ENCODE data around the gene SESN2. TPM values are rescaled to one million over a fixed set of nuclear protein-coding genes. Genes with fewer than 3 reads are reported as not detected.
"Not testable (repeated sequence)": the region's sequence is repeated elsewhere in the genome, so short reads cannot be mapped to it uniquely, and the experiment has no call there.

Gene SESN2
- total RNA-seq, 4 donors from 2014 or later = 7.8 to 20.6 (median 9.3) TPM

- Histone ChIP-seq H3K36me3 (peaks cover 0 to 17% (median 6%) of the 10 kb centered on the region in 3 donors), H3K4me1 (peaks cover 12 to 50% (median 13%) of the 10 kb centered on the region in 3 donors), H3K27ac (peak overlapping the region in 3 of 4 donors; percentile 60 to 74 (median 68)), H3K4me3 (no peak overlapping the region), H3K9me3 (no peaks in the 10 kb centered on the region), H3K27me3 (no peaks in the 10 kb centered on the region)
- no peak for DNase-seq
- intact Hi-C loops (cut with DNase I) = no loop called here
- TF ChIP-seq POLR2A (IDR thresholded peaks at IDR 0.05) = no peak
- no peak for TF ChIP-seq CTCF (IDR thresholded peaks at IDR 0.05)
- WGBS, 2 donors = 61 to 66% methylated on average over 3 of the region's 3 CpGs
Observed at GRCh38 chr1:28326984-28327383, 67.7 kb downstream of the SESN2 start.

- H3K4me3 ChIP-seq; H3K9me3 ChIP-seq; intact Hi-C loops (cut with DNase I); H3K27me3 ChIP-seq; DNase-seq: not testable (repeated sequence)
- 78 to 89% methylated on average over 11 of the region's 11 CpGs for WGBS, 2 donors
- peaks cover 12 to 46% (median 13%) of the 10 kb centered on the region in 3 donors for H3K4me1 ChIP-seq
- peaks cover 0 to 21% (median 10%) of the 10 kb centered on the region in 3 donors for H3K36me3 ChIP-seq
- H3K27ac ChIP-seq = peak overlapping the region in 3 of 4 donors; percentile 60 to 74 (median 68)
Observed at GRCh38 chr1:28327431-28327830, 68.1 kb downstream of the SESN2 start.

- Histone ChIP-seq H3K36me3 (peaks cover 0 to 29% (median 10%) of the 10 kb centered on the region in 3 donors), H3K4me1 (peaks cover 12 to 41% (median 13%) of the 10 kb centered on the region in 3 donors), H3K9me3 (no peaks in the 10 kb centered on the region), H3K27me3 (no peaks in the 10 kb centered on the region), H3K4me3 (peak overlapping the region; percentile 57 to 68 (median 63)), H3K27ac (peak overlapping the region; percentile 85 to 92 (median 86))
- intact Hi-C loops (cut with DNase I) = no loop called here
- no peak for TF ChIP-seq POLR2A (IDR thresholded peaks at IDR 0.05)
- no peak for TF ChIP-seq CTCF (IDR thresholded peaks at IDR 0.05)
- WGBS, 2 donors = 76 to 78% methylated on average over 16 of the region's 16 CpGs
- DNase-seq = no peak
Observed at GRCh38 chr1:28328228-28328648, 68.9 kb downstream of the SESN2 start.

GRCh38 chr1:28329395-28330153 is 70.3 kb downstream of the SESN2 start:
- intact Hi-C loops (cut with DNase I) = no loop called here
- 47 to 71% methylated on average over 11 to 20 of the region's 29 CpGs for WGBS, 2 donors
- DNase-seq = no peak

More at GRCh38 chr1:28329395-28330153, 70.3 kb downstream of the SESN2 start:
- H3K27me3 ChIP-seq = no peaks in the 10 kb centered on the region
- H3K4me3 ChIP-seq = peak overlapping the region; percentile 57 to 68 (median 63)
- TF ChIP-seq POLR2A (IDR thresholded peaks at IDR 0.05) (no peak), CTCF (IDR thresholded peaks at IDR 0.05) (peak in 1 of 6 experiments; percentile 34)
- peaks cover 0 to 43% (median 15%) of the 10 kb centered on the region in 3 donors for H3K36me3 ChIP-seq
- peak overlapping the region; percentile 85 to 92 (median 86) for H3K27ac ChIP-seq
- peaks cover 12 to 41% (median 13%) of the 10 kb centered on the region in 3 donors for H3K4me1 ChIP-seq
- no peaks in the 10 kb centered on the region for H3K9me3 ChIP-seq

Other genes with a start within 250 kb of the SESN2 start
- gene EYA3, start 170.9 kb upstream of the SESN2 start, total RNA-seq = 10 to 100 TPM; 13.8 to 21.9 (median 15.8) TPM
- 10 to 100 TPM in 1 of 4 donors, 1 to 10 TPM in 3; 2.7 to 12.8 (median 8.9) TPM for gene PTAFR, start 82.8 kb upstream of the SESN2 start, total RNA-seq
- gene DNAJC8, start 26.5 kb upstream of the SESN2 start, total RNA-seq = 10 to 100 TPM; 27.4 to 55.1 (median 48.9) TPM
- gene ATP5IF1, start 23.4 kb upstream of the SESN2 start, total RNA-seq = 100 to 1,000 TPM; 142 to 284 (median 180) TPM
- 10 to 100 TPM; 10.7 to 18.8 (median 15.6) TPM for gene MED18, start 69.5 kb downstream of the SESN2 start, total RNA-seq
- gene PHACTR4, start 110.2 kb downstream of the SESN2 start, total RNA-seq = 10 to 100 TPM; 33.4 to 41.0 (median 36.3) TPM
- gene RCC1, start 246.5 kb downstream of the SESN2 start, total RNA-seq = 10 to 100 TPM; 25.6 to 46.6 (median 35.8) TPM